ENCODE results near the gene DDAH2. TPM values are rescaled to one million over a fixed set of nuclear protein-coding genes. Genes with fewer than 3 reads are reported as not detected.

Gene DDAH2
- total and polyA plus RNA-seq, 2 experiments from 2014 or later, result 138 to 170 TPM

DNA sequence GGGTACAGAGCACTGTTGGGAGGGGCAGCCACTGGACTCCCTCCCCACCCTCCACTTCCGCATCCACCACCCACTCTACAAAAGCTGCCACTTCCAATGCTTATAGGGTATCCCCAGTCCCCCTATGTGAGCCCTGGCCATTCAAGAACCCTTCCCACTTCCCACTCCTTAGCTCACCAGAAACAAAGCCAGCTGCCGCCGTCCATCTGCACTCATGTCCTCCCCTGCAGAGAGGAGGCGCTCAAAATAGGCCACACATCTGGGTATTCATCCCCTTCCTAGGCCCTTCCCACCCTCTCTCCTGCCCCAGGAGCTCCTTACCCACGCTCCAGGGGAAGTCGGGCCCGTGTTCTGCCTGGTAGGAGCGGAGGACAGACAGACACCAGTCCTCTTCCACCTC lies 41.8 kb downstream of the DDAH2 start:
- Histone ChIP-seq H3K9me3 (ENCODE audit: low read depth) (no peaks in the 10 kb centered on the region), H3K27me3 (peaks cover under 1% of the 10 kb centered on the region), H3K4me3 (no peak overlapping the region), H3K36me3 (peaks cover 40% of the 10 kb centered on the region), H3K27ac (no peak overlapping the region), H3K4me1 (ENCODE audit: low read depth) (no peaks in the 10 kb centered on the region)
- TF ChIP-seq CTCF (IDR thresholded peaks at IDR 0.05; ENCODE audit: low read depth, low read length), result no peak
- DNase-seq (ENCODE audit: low read depth in 1 of 2, low spot score in 1 of 2), result no peak

DNA sequence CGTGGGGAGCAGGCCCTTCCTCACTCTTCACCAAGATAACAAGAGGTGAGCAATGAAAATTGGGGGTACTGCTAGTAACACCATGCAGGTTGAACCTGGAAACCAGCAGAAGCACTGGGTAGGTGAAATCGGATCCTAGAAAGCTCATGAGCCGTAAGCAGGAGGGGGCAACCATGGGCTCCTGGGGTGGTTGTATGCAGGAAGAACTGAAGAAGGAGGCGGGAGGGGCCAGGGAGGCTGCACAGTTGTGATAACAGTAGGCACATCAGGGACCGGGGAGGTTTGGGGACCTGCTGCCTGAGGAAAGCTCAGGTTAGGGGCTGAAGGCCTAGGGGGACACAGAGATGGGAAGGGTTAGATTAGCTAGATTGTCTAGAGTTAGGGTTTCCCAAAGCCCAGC lies 42.6 kb downstream of the DDAH2 start:
- no peak for DNase-seq (ENCODE audit: low read depth in 1 of 2, low spot score in 1 of 2)
- Histone ChIP-seq H3K27me3 (peaks cover 9% of the 10 kb centered on the region), H3K36me3 (peaks cover 32% of the 10 kb centered on the region), H3K27ac (no peak overlapping the region), H3K4me3 (no peak overlapping the region), H3K9me3 (ENCODE audit: low read depth) (no peaks in the 10 kb centered on the region), H3K4me1 (ENCODE audit: low read depth) (peaks cover under 1% of the 10 kb centered on the region)
- no peak for TF ChIP-seq CTCF (IDR thresholded peaks at IDR 0.05; ENCODE audit: low read depth, low read length)

DNA sequence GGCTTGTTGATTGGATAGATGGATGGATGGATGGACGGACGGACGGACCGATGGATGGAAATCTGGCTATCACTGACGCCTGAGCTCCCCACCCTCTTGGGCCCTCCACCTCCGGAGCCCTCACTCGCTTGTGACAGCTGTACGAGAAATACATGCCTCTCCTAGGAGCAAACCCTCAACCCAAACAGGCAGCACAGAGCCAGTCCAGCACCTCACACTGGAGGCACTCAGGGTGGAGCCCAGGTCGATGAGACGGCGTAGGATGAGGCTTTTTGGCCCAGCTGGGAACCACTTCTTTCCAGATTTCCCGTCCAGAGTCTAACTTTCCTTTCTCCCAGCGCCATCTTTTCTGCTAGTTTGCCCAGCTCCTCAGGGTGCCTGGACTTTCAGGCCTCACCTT lies 45.5 kb downstream of the DDAH2 start:
- Histone ChIP-seq H3K9me3 (ENCODE audit: low read depth) (no peaks in the 10 kb centered on the region), H3K4me1 (ENCODE audit: low read depth) (peaks cover 2% of the 10 kb centered on the region), H3K27ac (no peak overlapping the region), H3K4me3 (peak overlapping the region; percentile 29), H3K27me3 (peaks cover 10% of the 10 kb centered on the region), H3K36me3 (peaks cover 22% of the 10 kb centered on the region)
- DNase-seq (ENCODE audit: low read depth in 1 of 2, low spot score in 1 of 2), result no peak
- TF ChIP-seq CTCF (IDR thresholded peaks at IDR 0.05; ENCODE audit: low read depth, low read length), result no peak

DNA sequence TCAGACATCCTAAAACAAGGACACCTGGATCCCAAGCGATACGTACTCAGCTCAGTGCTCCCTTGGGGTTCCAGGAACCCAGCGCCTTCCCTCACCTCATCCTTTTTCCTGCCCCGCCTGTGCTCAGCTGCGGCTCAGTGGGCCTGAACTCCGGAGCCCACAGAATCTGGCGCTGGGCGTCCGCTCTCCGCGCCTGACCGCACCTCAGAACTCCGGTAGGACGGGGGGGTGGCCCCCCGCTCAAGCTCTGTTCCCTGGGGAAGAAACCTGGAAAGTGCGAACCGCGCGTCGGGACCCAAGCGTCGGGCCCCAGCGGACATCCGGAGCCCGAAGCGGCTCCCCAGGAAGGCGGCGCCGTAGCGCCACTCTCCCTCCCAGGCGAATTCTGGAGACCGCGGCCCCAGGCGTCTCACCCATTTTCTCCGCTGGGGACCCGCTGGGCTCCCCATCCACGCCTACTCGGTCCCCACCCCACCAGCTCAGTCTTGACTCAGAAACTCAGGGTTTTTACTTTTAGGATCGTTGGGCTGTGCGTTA lies 47.9 kb downstream of the DDAH2 start:
- H3K27me3 ChIP-seq, result peaks cover 10% of the 10 kb centered on the region
- no peaks in the 10 kb centered on the region for H3K9me3 ChIP-seq (ENCODE audit: low read depth)
- peaks cover 4% of the 10 kb centered on the region for H3K36me3 ChIP-seq
- H3K4me3 ChIP-seq, result peak overlapping the region; percentile 28
- no peak overlapping the region for H3K27ac ChIP-seq
- TF ChIP-seq CTCF (IDR thresholded peaks at IDR 0.05; ENCODE audit: low read depth, low read length), result peak; percentile 31
- peaks cover 2% of the 10 kb centered on the region for H3K4me1 ChIP-seq (ENCODE audit: low read depth)
- DNase-seq (ENCODE audit: low read depth in 1 of 2, low spot score in 1 of 2), result peak in 1 of 2 donors; percentile 52

DNA sequence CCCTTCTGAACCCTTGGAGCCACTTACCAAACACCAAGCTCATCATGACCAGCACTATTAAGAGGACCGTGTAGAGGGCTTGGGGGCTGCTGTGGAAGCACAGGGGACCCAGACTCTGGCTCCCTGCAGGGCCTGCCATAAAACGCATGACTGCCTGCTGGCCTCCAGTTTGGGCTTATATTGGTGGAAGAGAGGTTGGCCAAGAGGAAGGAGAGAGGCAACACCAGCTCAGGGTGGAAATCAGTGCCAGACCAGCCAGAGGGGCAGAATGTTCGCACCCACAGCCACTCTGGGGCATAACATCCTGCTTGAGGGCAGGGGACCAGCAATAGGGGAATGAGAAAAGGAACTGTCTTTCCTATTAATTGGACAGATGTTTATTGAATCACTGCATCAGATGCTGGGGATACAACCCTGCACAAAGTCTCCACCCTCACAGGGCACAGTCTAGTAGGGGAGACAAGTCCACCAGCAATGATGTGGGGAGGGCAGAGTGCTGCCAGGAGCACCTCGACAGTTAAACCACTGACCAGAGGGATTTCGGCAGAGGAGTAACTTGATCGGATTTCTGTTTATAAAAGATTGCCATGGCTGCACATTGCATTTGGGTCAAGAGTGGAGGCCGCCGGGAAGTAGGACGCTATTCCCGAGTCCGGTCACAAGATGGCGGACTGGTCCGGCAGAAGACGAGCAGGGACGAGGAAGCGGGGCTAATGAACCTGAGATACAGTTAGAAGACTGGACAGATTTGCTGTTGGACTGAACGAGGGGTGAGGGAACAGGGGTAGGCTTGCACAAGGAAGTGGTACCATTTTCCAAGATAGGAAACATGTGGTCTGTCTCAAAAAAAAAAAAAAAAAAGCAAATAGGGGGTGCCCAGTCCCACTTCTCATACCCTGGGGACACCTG lies 48.6 kb downstream of the DDAH2 start, which contains the start of gene LY6G5C:
TSS of gene LY6G5C (minus strand) at position 842 of the 909 bp plus-strand sequence. CDS start at position 148, 694 bp downstream.
- Histone ChIP-seq H3K36me3 (no peaks in the 10 kb centered on the region), H3K27me3 (peaks cover 10% of the 10 kb centered on the region), H3K27ac (no peak within 1 kb of the TSS), H3K4me3 (peak within 1 kb of the TSS; percentile 28), H3K4me1 (ENCODE audit: low read depth) (peaks cover 2% of the 10 kb centered on the region), H3K9me3 (ENCODE audit: low read depth) (no peaks in the 10 kb centered on the region)
- peak; percentile 83 to 94 for DNase-seq (ENCODE audit: low read depth in 1 of 2, low spot score in 1 of 2)
- peak; percentile 54 for TF ChIP-seq CTCF (IDR thresholded peaks at IDR 0.05; ENCODE audit: low read depth, low read length)
